ENCODE results near the gene MTARC2. TPM values are rescaled to one million over a fixed set of nuclear protein-coding genes. Genes with fewer than 3 reads are reported as not detected.
A peak's percentile ranks its signal among the peaks of the same experiment; 100 is the strongest.

Gene MTARC2
- total RNA-seq, 6 experiments from 2014 or later = 41.8 to 140 (median 86.6) TPM

GRCh38 chr1:220747437-220748088, 559 bp upstream of the MTARC2 start:
- DNase-seq (no peak), ATAC-seq (no peak)
- WGBS (ENCODE audit: insufficient coverage, low coverage, low lambda C conversion rate, missing lambda C conversion rate) = 14% methylated on average over 13 of the region's 18 CpGs
- H3K36me3 ChIP-seq = no peaks in the 10 kb centered on the region
- TF ChIP-seq CTCF (IDR thresholded peaks at IDR 0.05) = peak in 1 of 4 donors; percentile 10
- no peak for TF ChIP-seq POLR2A (IDR thresholded peaks at IDR 0.05)
- peak overlapping the region; percentile 71 to 93 (median 85) for H3K4me3 ChIP-seq
- intact Hi-C loops (cut with DNase I) = no loop called here
- H3K27me3 ChIP-seq = no peaks in the 10 kb centered on the region
- H3K4me1 ChIP-seq = peaks cover 0 to 40% (median 10%) of the 10 kb centered on the region in 4 donors
- H3K9me3 ChIP-seq = no peaks in the 10 kb centered on the region
- H3K27ac ChIP-seq = peak overlapping the region; percentile 68 to 96 (median 94)

- no peak for DNase-seq
- H3K27me3 ChIP-seq = no peaks in the 10 kb centered on the region
- H3K9me3 ChIP-seq = no peaks in the 10 kb centered on the region
- peak overlapping the region; percentile 71 to 93 (median 85) for H3K4me3 ChIP-seq
- no peak for ATAC-seq
- TF ChIP-seq POLR2A (IDR thresholded peaks at IDR 0.05) = no peak
- no peak for TF ChIP-seq CTCF (IDR thresholded peaks at IDR 0.05)
- H3K4me1 ChIP-seq = peaks cover 0 to 53% (median 19%) of the 10 kb centered on the region in 4 donors
- WGBS (ENCODE audit: insufficient coverage, low coverage, low lambda C conversion rate, missing lambda C conversion rate) = 7% methylated on average over 3 of the region's 3 CpGs
- no peaks in the 10 kb centered on the region for H3K36me3 ChIP-seq
- H3K27ac ChIP-seq = peak overlapping the region; percentile 92 to 96 (median 94)
- intact Hi-C loops (cut with DNase I) = no loop called here
Observed at GRCh38 chr1:220748936-220749335, 814 bp downstream of the MTARC2 start.

- intact Hi-C loops (cut with DNase I) = no loop called here
- Histone ChIP-seq H3K4me3 (peak overlapping the region; percentile 71 to 93 (median 85)), H3K27ac (peak overlapping the region; percentile 92 to 96 (median 94)), H3K27me3 (no peaks in the 10 kb centered on the region), H3K36me3 (peaks cover 0 to 8% (median 2%) of the 10 kb centered on the region in 4 donors), H3K4me1 (peaks cover 0 to 55% (median 19%) of the 10 kb centered on the region in 4 donors), H3K9me3 (no peaks in the 10 kb centered on the region)
- DNase-seq (no peak), ATAC-seq (no peak)
- TF ChIP-seq CTCF (IDR thresholded peaks at IDR 0.05) = no peak
- no peak for TF ChIP-seq POLR2A (IDR thresholded peaks at IDR 0.05)
- 7% methylated on average over 6 of the region's 6 CpGs for WGBS (ENCODE audit: insufficient coverage, low coverage, low lambda C conversion rate, missing lambda C conversion rate)
Observed at GRCh38 chr1:220750131-220750515, 2.0 kb downstream of the MTARC2 start.

- Histone ChIP-seq H3K27me3 (no peaks in the 10 kb centered on the region), H3K4me1 (peaks cover 0 to 55% (median 19%) of the 10 kb centered on the region in 4 donors), H3K36me3 (peaks cover 0 to 18% (median 7%) of the 10 kb centered on the region in 4 donors), H3K27ac (peak overlapping the region in 2 of 3 donors; percentile 94 to 96), H3K9me3 (no peaks in the 10 kb centered on the region), H3K4me3 (peak overlapping the region; percentile 71 to 93 (median 85))
- peak; percentile 36 to 63 (median 56) for ATAC-seq
- peak in 2 of 3 donors; percentile 75 to 80 for DNase-seq
- intact Hi-C loops (cut with DNase I) = no loop called here
- WGBS (ENCODE audit: insufficient coverage, low coverage, low lambda C conversion rate, missing lambda C conversion rate) = 20% methylated on average over 2 of the region's 2 CpGs
- TF ChIP-seq POLR2A (IDR thresholded peaks at IDR 0.05) = no peak
- no peak for TF ChIP-seq CTCF (IDR thresholded peaks at IDR 0.05)
Observed at GRCh38 chr1:220751111-220751510, 3.0 kb downstream of the MTARC2 start.

Measured in right lobe of liver (tissue), 6 donors.